ENCODE data around the gene CCDC158. TPM values are rescaled to one million over a fixed set of nuclear protein-coding genes. Genes with fewer than 3 reads are reported as not detected.

The CCDC158 gene
- total and polyA plus RNA-seq, 2 donors from 2014 or later: 0.24 to 1.0 TPM

- DNase-seq (no peak), FAIRE-seq (no peak)
- H3K9me3 ChIP-seq (ENCODE audit: control insufficient read depth in 2 of 3, insufficient read depth in 1 of 3, low read length in 3 of 3): peaks cover 0 to 7% (median 0%) of the 10 kb centered on the region in 3 donors
- no peaks in the 10 kb centered on the region for H3K27me3 ChIP-seq (ENCODE audit: control insufficient read depth, insufficient read depth, low read length)
- no peak overlapping the region for H3K4me3 ChIP-seq (ENCODE audit: low read length in 3 of 3)
- no peak overlapping the region for H3K27ac ChIP-seq (ENCODE audit: low read depth in 2 of 2, low read length in 2 of 2)
- H3K36me3 ChIP-seq (ENCODE audit: control insufficient read depth in 2 of 3, insufficient read depth in 3 of 3, low read length in 3 of 3): no peaks in the 10 kb centered on the region
- no peak for TF ChIP-seq CTCF (IDR thresholded peaks at IDR 0.05; ENCODE audit: borderline replicate concordance, extremely low read depth, insufficient read depth)
- H3K9ac ChIP-seq (ENCODE audit: low read length in 3 of 3): no peak overlapping the region
- intact Hi-C loops (cut with DNase I): no loop called here
- peaks cover 0 to 5% (median 3%) of the 10 kb centered on the region in 3 donors for H3K4me1 ChIP-seq (ENCODE audit: control insufficient read depth in 2 of 3, insufficient read depth in 2 of 3, low read depth in 1 of 3, low read length in 3 of 3)
Measured at GRCh38 chr4:76463568-76463967, 42.6 kb upstream of the CCDC158 start.

- H3K9ac ChIP-seq (ENCODE audit: low read length in 3 of 3): peak overlapping the region in 1 of 3 donors; percentile 29
Measured at GRCh38 chr4:76459291-76459723, 38.4 kb upstream of the CCDC158 start.

GRCh38 chr4:76458825-76459224, 37.9 kb upstream of the CCDC158 start:
- no peak for FAIRE-seq
- peak overlapping the region in 1 of 2 donors; percentile 41 for H3K27ac ChIP-seq (ENCODE audit: low read depth in 2 of 2, low read length in 2 of 2)
- DNase-seq: peak in 3 of 5 donors; percentile 33 to 72 (median 51)
- no peaks in the 10 kb centered on the region for H3K27me3 ChIP-seq (ENCODE audit: control insufficient read depth, insufficient read depth, low read length)
- H3K36me3 ChIP-seq (ENCODE audit: control insufficient read depth in 2 of 3, insufficient read depth in 3 of 3, low read length in 3 of 3): no peaks in the 10 kb centered on the region
- intact Hi-C loops (cut with DNase I): no loop called here
- peak overlapping the region in 1 of 3 donors; percentile 24 for H3K4me3 ChIP-seq (ENCODE audit: low read length in 3 of 3)
- peak overlapping the region in 1 of 3 donors; percentile 29 for H3K9ac ChIP-seq (ENCODE audit: low read length in 3 of 3)
- no peak for TF ChIP-seq CTCF (IDR thresholded peaks at IDR 0.05; ENCODE audit: borderline replicate concordance, extremely low read depth, insufficient read depth)
- H3K4me1 ChIP-seq (ENCODE audit: control insufficient read depth in 2 of 3, insufficient read depth in 2 of 3, low read depth in 1 of 3, low read length in 3 of 3): peaks cover 0 to 5% (median 3%) of the 10 kb centered on the region in 3 donors
- H3K9me3 ChIP-seq (ENCODE audit: control insufficient read depth in 2 of 3, insufficient read depth in 1 of 3, low read length in 3 of 3): peaks cover 0 to 5% (median 0%) of the 10 kb centered on the region in 3 donors

More at GRCh38 chr4:76459291-76459723, 38.4 kb upstream of the CCDC158 start:
- peak in 3 of 5 donors; percentile 33 to 80 (median 77) for DNase-seq
- Histone ChIP-seq H3K27me3 (ENCODE audit: control insufficient read depth, insufficient read depth, low read length) (no peaks in the 10 kb centered on the region), H3K4me3 (ENCODE audit: low read length in 3 of 3) (peak overlapping the region in 2 of 3 donors; percentile 13 to 24), H3K36me3 (ENCODE audit: control insufficient read depth in 2 of 3, insufficient read depth in 3 of 3, low read length in 3 of 3) (no peaks in the 10 kb centered on the region), H3K27ac (ENCODE audit: low read depth in 2 of 2, low read length in 2 of 2) (peak overlapping the region; percentile 61 to 74), H3K9me3 (ENCODE audit: control insufficient read depth in 2 of 3, insufficient read depth in 1 of 3, low read length in 3 of 3) (peaks cover 0 to 7% (median 0%) of the 10 kb centered on the region in 3 donors), H3K4me1 (ENCODE audit: control insufficient read depth in 2 of 3, insufficient read depth in 2 of 3, low read depth in 1 of 3, low read length in 3 of 3) (peaks cover 0 to 5% (median 3%) of the 10 kb centered on the region in 3 donors)
- no peak for FAIRE-seq
- intact Hi-C loops (cut with DNase I): no loop called here
- no peak for TF ChIP-seq CTCF (IDR thresholded peaks at IDR 0.05; ENCODE audit: borderline replicate concordance, extremely low read depth, insufficient read depth)

- FAIRE-seq: no peak
- peak overlapping the region in 1 of 2 donors; percentile 41 for H3K27ac ChIP-seq (ENCODE audit: low read depth in 2 of 2, low read length in 2 of 2)
Measured at GRCh38 chr4:76458297-76458696, 37.4 kb upstream of the CCDC158 start.

More at GRCh38 chr4:76458297-76458696, 37.4 kb upstream of the CCDC158 start:
- H3K27me3 ChIP-seq (ENCODE audit: control insufficient read depth, insufficient read depth, low read length): no peaks in the 10 kb centered on the region
- DNase-seq: no peak
- peaks cover 0 to 5% (median 3%) of the 10 kb centered on the region in 3 donors for H3K4me1 ChIP-seq (ENCODE audit: control insufficient read depth in 2 of 3, insufficient read depth in 2 of 3, low read depth in 1 of 3, low read length in 3 of 3)
- intact Hi-C loops (cut with DNase I): no loop called here
- H3K9ac ChIP-seq (ENCODE audit: low read length in 3 of 3): no peak overlapping the region
- H3K9me3 ChIP-seq (ENCODE audit: control insufficient read depth in 2 of 3, insufficient read depth in 1 of 3, low read length in 3 of 3): no peaks in the 10 kb centered on the region
- no peak overlapping the region for H3K4me3 ChIP-seq (ENCODE audit: low read length in 3 of 3)
- TF ChIP-seq CTCF (IDR thresholded peaks at IDR 0.05; ENCODE audit: borderline replicate concordance, extremely low read depth, insufficient read depth): no peak
- H3K36me3 ChIP-seq (ENCODE audit: control insufficient read depth in 2 of 3, insufficient read depth in 3 of 3, low read length in 3 of 3): no peaks in the 10 kb centered on the region

Data from kidney (tissue), 14 donors.